HEK293T (cell line): Measurements from ENCODE around the gene YPEL5.

Experiments used
- ARNT ChIP-seq: fragments of 450-650 bp; IDR thresholded peaks from 2 replicates; pipeline ENCODE4 v1.6.1; 2017; ENCODE audit warnings: mild to moderate bottlenecking
- BHLHE40 ChIP-seq: fragments of 450-650 bp; IDR thresholded peaks from 2 replicates; pipeline ENCODE4 v1.6.1; 2016; ENCODE audit warnings: mild to moderate bottlenecking, moderate library complexity, borderline replicate concordance
- ELF4 ChIP-seq: fragments of 450-650 bp; IDR thresholded peaks from 2 replicates; pipeline ENCODE4 v1.6.1; 2017; ENCODE audit warnings: antibody characterized with exemption
- FOXA1 ChIP-seq: fragments of 450-650 bp; IDR thresholded peaks from 2 replicates; pipeline ENCODE4 v1.6.1; 2016; ENCODE audit warnings: mild to moderate bottlenecking
- FOXM1 ChIP-seq: fragments of 450-650 bp; IDR thresholded peaks from 2 replicates; pipeline ENCODE4 v1.6.1; 2017; ENCODE audit warnings: mild to moderate bottlenecking, borderline replicate concordance
- HDGF ChIP-seq: fragments of 450-650 bp; IDR thresholded peaks from 2 replicates; pipeline ENCODE4 v1.6.1; 2017; ENCODE audit warnings: antibody characterized with exemption, borderline replicate concordance
- L3MBTL2 ChIP-seq: fragments of 450-650 bp; conservative IDR thresholded peaks from 2 replicates; pipeline ENCODE4 v1.6.1; 2016; ENCODE audit warnings: mild to moderate bottlenecking
- LEF1 ChIP-seq: fragments of 450-650 bp; IDR thresholded peaks from 2 replicates; pipeline ENCODE4 v1.6.1; 2017; ENCODE audit warnings: mild to moderate bottlenecking, borderline replicate concordance
- NFRKB ChIP-seq: fragments of 450-650 bp; IDR thresholded peaks from 2 replicates; pipeline ENCODE4 v1.6.1; 2016; ENCODE audit warnings: mild to moderate bottlenecking, moderate library complexity
- PKNOX1 ChIP-seq: fragments of 450-650 bp; IDR thresholded peaks from 2 replicates; pipeline ENCODE4 v1.6.1; 2016
- SP1 ChIP-seq: fragments of 450-650 bp; IDR thresholded peaks from 2 replicates; pipeline ENCODE4 v1.6.1; 2017
- SUZ12 ChIP-seq: fragments of 450-650 bp; IDR thresholded peaks from 2 replicates; pipeline ENCODE4 v1.6.1; 2016; ENCODE audit warnings: mild to moderate bottlenecking
- TARDBP ChIP-seq: fragments of 450-650 bp; IDR thresholded peaks from 2 replicates; pipeline ENCODE4 v1.6.1; 2016
- ZNF384 ChIP-seq: fragments of 450-650 bp; IDR thresholded peaks from 2 replicates; pipeline ENCODE4 v1.6.1; 2016

DNA sequence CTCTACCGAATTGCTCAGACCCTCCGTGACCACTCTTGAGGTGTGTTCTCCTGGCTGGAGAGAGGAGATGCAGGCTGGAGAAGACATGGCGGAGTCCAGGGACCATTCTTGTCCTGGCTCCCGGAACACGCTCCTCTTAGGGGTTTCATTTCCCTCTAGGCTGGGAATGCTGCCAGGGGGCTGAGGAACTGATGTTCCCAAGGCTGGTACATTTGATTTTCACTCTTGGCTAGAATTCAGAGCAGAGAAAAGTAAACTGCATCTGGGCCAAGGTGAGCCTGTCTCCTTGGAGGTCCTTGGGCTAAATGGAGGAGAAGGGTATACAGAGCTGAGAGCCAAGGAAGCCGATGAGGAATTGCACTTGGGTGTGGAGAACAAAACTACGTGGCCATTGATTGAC, 56.3 kb downstream of the YPEL5 start:
- no peak for TF ChIP-seq ELF4
- TF ChIP-seq HDGF = no peak
- TF ChIP-seq FOXM1 = no peak
- TF ChIP-seq FOXA1 = no peak
- no peak for TF ChIP-seq SP1
- TF ChIP-seq TARDBP = no peak
- no peak for TF ChIP-seq L3MBTL2
- no peak for TF ChIP-seq BHLHE40
- TF ChIP-seq LEF1 = no peak
- no peak for TF ChIP-seq SUZ12
- TF ChIP-seq PKNOX1 = no peak
- no peak for TF ChIP-seq NFRKB
- no peak for TF ChIP-seq ZNF384
- TF ChIP-seq ARNT = no peak
